ENCODE results near the gene CMYA5. TPM values are rescaled to one million over a fixed set of nuclear protein-coding genes. Genes with fewer than 3 reads are reported as not detected.

Gene CMYA5
- total RNA-seq, 2 experiments from 2014 or later, result 0.13 to 0.21 TPM

DNA sequence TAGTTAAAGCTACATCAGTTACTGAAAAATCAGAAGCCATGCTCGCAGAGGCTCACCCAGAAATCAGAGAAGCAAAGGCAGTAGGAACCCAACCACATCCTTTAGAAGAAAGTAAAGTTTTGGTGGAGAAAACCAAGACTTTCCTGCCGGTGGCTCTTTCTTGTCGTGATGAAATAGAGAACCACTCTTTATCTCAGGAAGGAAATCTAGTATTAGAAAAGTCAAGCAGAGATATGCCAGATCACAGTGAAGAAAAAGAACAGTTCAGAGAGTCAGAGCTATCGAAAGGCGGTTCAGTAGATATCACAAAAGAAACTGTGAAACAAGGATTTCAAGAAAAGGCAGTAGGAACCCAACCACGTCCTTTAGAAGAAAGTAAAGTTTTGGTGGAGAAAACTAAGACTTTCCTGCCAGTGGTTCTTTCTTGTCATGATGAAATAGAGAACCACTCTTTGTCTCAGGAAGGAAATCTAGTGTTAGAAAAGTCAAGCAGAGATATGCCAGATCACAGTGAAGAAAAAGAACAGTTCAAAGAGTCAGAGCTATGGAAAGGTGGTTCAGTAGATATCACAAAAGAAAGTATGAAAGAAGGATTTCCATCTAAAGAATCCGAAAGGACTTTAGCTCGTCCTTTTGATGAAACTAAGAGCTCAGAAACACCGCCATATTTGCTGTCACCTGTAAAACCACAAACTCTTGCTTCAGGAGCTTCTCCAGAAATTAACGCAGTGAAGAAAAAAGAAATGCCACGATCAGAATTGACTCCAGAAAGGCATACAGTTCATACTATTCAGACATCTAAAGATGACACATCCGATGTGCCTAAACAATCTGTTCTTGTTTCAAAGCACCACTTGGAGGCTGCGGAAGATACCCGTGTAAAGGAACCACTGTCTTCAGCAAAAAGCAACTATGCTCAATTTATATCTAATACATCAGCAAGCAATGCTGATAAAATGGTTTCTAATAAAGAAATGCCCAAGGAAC, 47.2 kb downstream of the CMYA5 start:
- no peaks in the 10 kb centered on the region for H4K20me1 ChIP-seq (ENCODE audit: insufficient read depth, low read length)
- no peak for DNase-seq (ENCODE audit: low spot score)
- no peaks in the 10 kb centered on the region for H3K4me1 ChIP-seq (ENCODE audit: insufficient read depth, low read length, poor library complexity, severe bottlenecking)
- no peaks in the 10 kb centered on the region for H3K79me2 ChIP-seq (ENCODE audit: insufficient read depth, low read depth, low read length)
- CTCF ChIA-PET (ENCODE audit: unreplicated experiment), result no interaction called here
- H2AFZ ChIP-seq (ENCODE audit: low read length), result no peak overlapping the region
- H3K9me3 ChIP-seq (ENCODE audit: low read length), result no peaks in the 10 kb centered on the region
- H3K4me3 ChIP-seq (ENCODE audit: low read depth, low read length, poor library complexity, severe bottlenecking), result no peak overlapping the region
- TF ChIP-seq, protein P1, sequence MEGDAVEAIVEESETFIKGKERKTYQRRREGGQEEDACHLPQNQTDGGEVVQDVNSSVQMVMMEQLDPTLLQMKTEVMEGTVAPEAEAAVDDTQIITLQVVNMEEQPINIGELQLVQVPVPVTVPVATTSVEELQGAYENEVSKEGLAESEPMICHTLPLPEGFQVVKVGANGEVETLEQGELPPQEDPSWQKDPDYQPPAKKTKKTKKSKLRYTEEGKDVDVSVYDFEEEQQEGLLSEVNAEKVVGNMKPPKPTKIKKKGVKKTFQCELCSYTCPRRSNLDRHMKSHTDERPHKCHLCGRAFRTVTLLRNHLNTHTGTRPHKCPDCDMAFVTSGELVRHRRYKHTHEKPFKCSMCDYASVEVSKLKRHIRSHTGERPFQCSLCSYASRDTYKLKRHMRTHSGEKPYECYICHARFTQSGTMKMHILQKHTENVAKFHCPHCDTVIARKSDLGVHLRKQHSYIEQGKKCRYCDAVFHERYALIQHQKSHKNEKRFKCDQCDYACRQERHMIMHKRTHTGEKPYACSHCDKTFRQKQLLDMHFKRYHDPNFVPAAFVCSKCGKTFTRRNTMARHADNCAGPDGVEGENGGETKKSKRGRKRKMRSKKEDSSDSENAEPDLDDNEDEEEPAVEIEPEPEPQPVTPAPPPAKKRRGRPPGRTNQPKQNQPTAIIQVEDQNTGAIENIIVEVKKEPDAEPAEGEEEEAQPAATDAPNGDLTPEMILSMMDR (conservative IDR thresholded peaks at IDR 0.05; ENCODE audit: low read length), result no peak
- TF ChIP-seq EZH2phosphoT487 (IDR thresholded peaks at IDR 0.05; ENCODE audit: borderline replicate concordance, low read depth, low read length), result no peak
- H3K27ac ChIP-seq (ENCODE audit: low read depth, low read length, poor library complexity, severe bottlenecking), result no peak overlapping the region
- POLR2A ChIA-PET, result interaction anchor here (0.6 kb wide), 2 partner anchors 27 to 894 kb away, joined by 3 read pairs; no protein-coding TSS in a partner anchor
- H3K4me2 ChIP-seq (ENCODE audit: low read length), result no peak overlapping the region
- no peaks in the 10 kb centered on the region for H3K9me2 ChIP-seq (ENCODE audit: insufficient read depth, low read length)
- no peaks in the 10 kb centered on the region for H3K36me3 ChIP-seq (ENCODE audit: insufficient read depth, low read length)
- intact Hi-C loops (cut with micrococcal nuclease; ENCODE audit: unreplicated experiment), result no loop called here
- BruUV-seq (replicated peaks), result no TSS peak

DNA sequence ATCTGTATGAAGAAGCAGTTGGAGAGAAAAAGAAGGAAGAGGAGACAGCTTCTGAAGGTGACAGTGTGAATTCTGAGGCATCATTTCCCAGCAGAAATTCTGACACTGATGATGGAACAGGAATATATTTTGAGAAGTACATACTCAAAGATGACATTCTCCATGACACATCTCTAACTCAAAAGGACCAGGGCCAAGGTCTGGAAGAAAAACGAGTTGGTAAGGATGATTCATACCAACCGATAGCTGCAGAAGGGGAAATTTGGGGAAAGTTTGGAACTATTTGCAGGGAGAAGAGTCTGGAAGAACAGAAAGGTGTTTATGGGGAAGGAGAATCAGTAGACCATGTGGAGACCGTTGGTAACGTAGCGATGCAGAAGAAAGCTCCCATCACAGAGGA, 48.7 kb downstream of the CMYA5 start:
- ChIA-PET POLR2A (no interaction called here), CTCF (ENCODE audit: unreplicated experiment) (no interaction called here)
- H4K20me1 ChIP-seq (ENCODE audit: insufficient read depth, low read length), result no peaks in the 10 kb centered on the region
- H3K79me2 ChIP-seq (ENCODE audit: insufficient read depth, low read depth, low read length), result no peaks in the 10 kb centered on the region
- no peaks in the 10 kb centered on the region for H3K4me1 ChIP-seq (ENCODE audit: insufficient read depth, low read length, poor library complexity, severe bottlenecking)
- TF ChIP-seq EZH2phosphoT487 (IDR thresholded peaks at IDR 0.05; ENCODE audit: borderline replicate concordance, low read depth, low read length), result no peak
- TF ChIP-seq, protein P1 (conservative IDR thresholded peaks at IDR 0.05; ENCODE audit: low read length), result no peak
- H3K36me3 ChIP-seq (ENCODE audit: insufficient read depth, low read length), result no peaks in the 10 kb centered on the region
- no peak overlapping the region for H2AFZ ChIP-seq (ENCODE audit: low read length)
- H3K9me3 ChIP-seq (ENCODE audit: low read length), result no peaks in the 10 kb centered on the region
- DNase-seq (ENCODE audit: low spot score), result no peak
- H3K27ac ChIP-seq (ENCODE audit: low read depth, low read length, poor library complexity, severe bottlenecking), result no peak overlapping the region
- H3K4me3 ChIP-seq (ENCODE audit: low read depth, low read length, poor library complexity, severe bottlenecking), result no peak overlapping the region
- no peak overlapping the region for H3K4me2 ChIP-seq (ENCODE audit: low read length)
- H3K9me2 ChIP-seq (ENCODE audit: insufficient read depth, low read length), result no peaks in the 10 kb centered on the region
- no TSS peak for BruUV-seq (replicated peaks)
- intact Hi-C loops (cut with micrococcal nuclease; ENCODE audit: unreplicated experiment), result no loop called here
